Colonic mucosa (tissue), 4 donors: Measurements from ENCODE around the gene CHRNE. TPM values are rescaled to one million over a fixed set of nuclear protein-coding genes. Genes with fewer than 3 reads are reported as not detected.

ENCODE experiments used
- DNase-seq: peaks from one replicate; pipeline ENCODE4 v3.0.0-alpha.2; 2020
- H3K27ac ChIP-seq: fragments of 200-600 bp; one replicate; pipeline ENCODE4 v1.8.0; 2021
- H3K27me3 ChIP-seq: fragments of 200-600 bp; one replicate; pipeline ENCODE4 v1.8.0; 2021
- H3K36me3 ChIP-seq: fragments of 200-600 bp; one replicate; pipeline ENCODE4 v1.8.0; 2021
- H3K4me1 ChIP-seq: fragments of 200-600 bp; one replicate; pipeline ENCODE4 v1.8.0; 2021; ENCODE audit warnings: mild to moderate bottlenecking
- H3K4me3 ChIP-seq: fragments of 200-600 bp; one replicate; pipeline ENCODE4 v1.8.0; 2021
- H3K9ac ChIP-seq, 2 donors: one replicate each; pipeline ENCODE4 v1.7.0; 2013; ENCODE audit warnings: control low read depth in 2 of 2, low read depth in 2 of 2, low read length in 2 of 2
- H3K9me3 ChIP-seq: fragments of 200-600 bp; one replicate; pipeline ENCODE4 v1.8.0; 2021
- intact Hi-C: fragments of 100-400 bp; cut with DNase I; formaldehyde crosslinking; loops from one replicate; pipeline ENCODE4 v1.14.1; 2022
- total RNA-seq, 2 donors: library from RNA; stranded (reverse); fragmentation: NEBNext Ultra II Directional in 1 of 2; extraction: Animal tissue kit (Norgen Biotek cat#: 25700) in 1 of 2; gene quantifications; one replicate each; pipeline ENCODE4 v1.2.1, GENCODE V29; 2021
- TF ChIP-seq, protein P1 (sequence below): fragments of 200-600 bp; IDR thresholded peaks from one replicate; pipeline ENCODE4 v1.8.0; 2022; ENCODE audit warnings: antibody characterized with exemption, mild to moderate bottlenecking
- donor health status: healthy.
- donor health status: DM: no; HTN: no; CAD: no.
- donor health status: DM: no; HTN: no; CAD: no.

Gene CHRNE
- total RNA-seq, 2 donors from 2014 or later: 1.1 TPM; not detected in 1

DNA sequence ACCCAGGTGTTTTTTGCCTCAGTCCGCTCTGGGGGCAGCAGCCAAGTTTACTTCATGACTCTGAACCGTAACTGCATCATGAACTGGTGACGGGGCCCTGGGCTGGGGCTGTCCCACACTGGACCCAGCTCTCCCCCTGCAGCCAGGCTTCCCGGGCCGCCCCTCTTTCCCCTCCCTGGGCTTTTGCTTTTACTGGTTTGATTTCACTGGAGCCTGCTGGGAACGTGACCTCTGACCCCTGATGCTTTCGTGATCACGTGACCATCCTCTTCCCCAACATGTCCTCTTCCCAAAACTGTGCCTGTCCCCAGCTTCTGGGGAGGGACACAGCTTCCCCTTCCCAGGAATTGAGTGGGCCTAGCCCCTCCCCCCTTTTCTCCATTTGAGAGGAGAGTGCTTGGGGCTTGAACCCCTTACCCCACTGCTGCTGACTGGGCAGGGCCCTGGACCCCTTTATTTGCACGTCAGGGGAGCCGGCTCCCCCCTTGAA, 5.7 kb downstream of the CHRNE start:
- H3K9ac ChIP-seq: no peak overlapping the region
- TF ChIP-seq, protein P1, sequence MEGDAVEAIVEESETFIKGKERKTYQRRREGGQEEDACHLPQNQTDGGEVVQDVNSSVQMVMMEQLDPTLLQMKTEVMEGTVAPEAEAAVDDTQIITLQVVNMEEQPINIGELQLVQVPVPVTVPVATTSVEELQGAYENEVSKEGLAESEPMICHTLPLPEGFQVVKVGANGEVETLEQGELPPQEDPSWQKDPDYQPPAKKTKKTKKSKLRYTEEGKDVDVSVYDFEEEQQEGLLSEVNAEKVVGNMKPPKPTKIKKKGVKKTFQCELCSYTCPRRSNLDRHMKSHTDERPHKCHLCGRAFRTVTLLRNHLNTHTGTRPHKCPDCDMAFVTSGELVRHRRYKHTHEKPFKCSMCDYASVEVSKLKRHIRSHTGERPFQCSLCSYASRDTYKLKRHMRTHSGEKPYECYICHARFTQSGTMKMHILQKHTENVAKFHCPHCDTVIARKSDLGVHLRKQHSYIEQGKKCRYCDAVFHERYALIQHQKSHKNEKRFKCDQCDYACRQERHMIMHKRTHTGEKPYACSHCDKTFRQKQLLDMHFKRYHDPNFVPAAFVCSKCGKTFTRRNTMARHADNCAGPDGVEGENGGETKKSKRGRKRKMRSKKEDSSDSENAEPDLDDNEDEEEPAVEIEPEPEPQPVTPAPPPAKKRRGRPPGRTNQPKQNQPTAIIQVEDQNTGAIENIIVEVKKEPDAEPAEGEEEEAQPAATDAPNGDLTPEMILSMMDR: no peak
- no peaks in the 10 kb centered on the region for H3K9me3 ChIP-seq
- no peak overlapping the region for H3K27ac ChIP-seq
- intact Hi-C loops: no loop called here
- H3K27me3 ChIP-seq: peaks cover 3% of the 10 kb centered on the region
- no peak for DNase-seq
- peaks cover 24% of the 10 kb centered on the region for H3K36me3 ChIP-seq
- peaks cover 14% of the 10 kb centered on the region for H3K4me1 ChIP-seq
- H3K4me3 ChIP-seq: no peak overlapping the region

DNA sequence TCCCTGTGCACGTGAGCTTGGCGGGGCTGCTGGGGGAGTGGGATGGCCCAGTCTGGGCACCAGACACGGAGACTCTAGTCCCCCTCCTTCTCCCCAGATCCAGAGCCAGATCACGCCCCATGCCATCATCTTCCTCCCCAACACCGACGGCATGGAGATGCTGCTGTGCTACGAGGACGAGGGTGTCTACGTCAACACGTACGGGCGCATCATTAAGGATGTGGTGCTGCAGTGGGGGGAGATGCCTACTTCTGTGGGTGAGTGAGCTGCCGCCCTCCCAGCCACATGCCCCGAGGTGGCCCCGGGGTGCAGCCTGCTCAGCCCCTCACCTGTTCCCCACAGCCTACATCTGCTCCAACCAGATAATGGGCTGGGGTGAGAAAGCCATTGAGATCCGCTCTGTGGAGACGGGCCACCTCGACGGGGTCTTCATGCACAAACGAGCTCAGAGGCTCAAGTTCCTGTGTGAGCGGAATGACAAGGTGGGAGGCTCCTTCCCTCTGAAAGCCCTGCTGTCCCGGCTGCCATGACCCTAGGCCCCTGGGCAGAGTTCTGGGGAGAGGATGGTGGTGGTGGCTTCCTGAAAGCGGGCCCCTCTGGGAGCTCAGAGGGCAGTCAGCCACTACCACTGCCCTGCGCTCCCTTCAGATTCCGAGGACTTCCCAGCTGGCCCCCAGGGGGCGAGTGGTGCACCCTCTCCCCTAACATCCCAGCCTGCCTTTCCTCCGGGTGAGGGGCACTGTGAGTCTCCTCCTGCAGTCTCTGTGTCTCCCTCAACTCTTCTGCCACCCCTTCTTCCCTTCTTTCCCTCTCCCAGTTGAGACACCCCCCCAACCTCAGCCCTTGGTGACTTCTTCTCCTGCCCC, 6.3 kb downstream of the CHRNE start:
- Histone ChIP-seq H3K27ac (no peak overlapping the region), H3K36me3 (peaks cover 25% of the 10 kb centered on the region), H3K9me3 (no peaks in the 10 kb centered on the region), H3K4me3 (no peak overlapping the region), H3K4me1 (peaks cover 14% of the 10 kb centered on the region), H3K27me3 (peaks cover 3% of the 10 kb centered on the region), H3K9ac (no peak overlapping the region)
- intact Hi-C loops: no loop called here
- TF ChIP-seq, protein P1: no peak
- DNase-seq: no peak

DNA sequence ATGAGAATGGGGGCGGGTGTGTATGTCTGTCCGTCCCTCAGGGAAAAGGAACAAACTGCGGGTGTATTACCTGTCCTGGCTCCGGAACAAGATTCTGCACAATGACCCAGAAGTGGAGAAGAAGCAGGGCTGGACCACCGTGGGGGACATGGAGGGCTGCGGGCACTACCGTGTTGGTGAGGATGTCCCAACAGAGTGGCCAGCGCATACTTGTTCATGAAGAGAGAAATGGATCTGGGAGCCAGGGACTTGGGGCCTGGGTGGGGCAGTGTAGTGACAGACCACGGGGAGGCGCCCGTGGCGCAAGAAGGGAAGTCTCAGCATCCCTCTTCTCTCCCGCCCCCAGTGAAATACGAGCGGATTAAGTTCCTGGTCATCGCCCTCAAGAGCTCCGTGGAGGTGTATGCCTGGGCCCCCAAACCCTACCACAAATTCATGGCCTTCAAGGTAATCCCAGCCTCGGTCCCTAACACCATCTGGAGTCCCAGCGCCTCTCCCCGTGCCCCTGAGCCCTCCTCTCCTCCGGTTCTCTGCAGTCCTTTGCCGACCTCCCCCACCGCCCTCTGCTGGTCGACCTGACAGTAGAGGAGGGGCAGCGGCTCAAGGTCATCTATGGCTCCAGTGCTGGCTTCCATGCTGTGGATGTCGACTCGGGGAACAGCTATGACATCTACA, 7.1 kb downstream of the CHRNE start:
- no peak overlapping the region for H3K9ac ChIP-seq
- intact Hi-C loops: no loop called here
- no peak for DNase-seq

DNA sequence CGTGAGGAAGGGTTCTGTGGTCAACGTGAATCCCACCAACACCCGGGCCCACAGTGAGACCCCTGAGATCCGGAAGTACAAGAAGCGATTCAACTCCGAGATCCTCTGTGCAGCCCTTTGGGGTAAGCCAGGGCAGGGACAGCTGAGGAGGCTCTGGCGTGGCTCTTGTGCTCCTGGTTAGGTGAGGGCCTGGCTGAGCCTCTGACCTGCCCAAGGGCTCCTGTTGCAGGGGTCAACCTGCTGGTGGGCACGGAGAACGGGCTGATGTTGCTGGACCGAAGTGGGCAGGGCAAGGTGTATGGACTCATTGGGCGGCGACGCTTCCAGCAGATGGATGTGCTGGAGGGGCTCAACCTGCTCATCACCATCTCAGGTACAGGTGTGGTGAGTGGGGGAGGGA, 7.8 kb downstream of the CHRNE start:
- no peak for DNase-seq
- Histone ChIP-seq H3K9me3 (no peaks in the 10 kb centered on the region), H3K27ac (no peak overlapping the region), H3K27me3 (peaks cover 3% of the 10 kb centered on the region), H3K36me3 (peaks cover 39% of the 10 kb centered on the region), H3K9ac (no peak overlapping the region), H3K4me1 (peaks cover 6% of the 10 kb centered on the region), H3K4me3 (no peak overlapping the region)
- intact Hi-C loops: no loop called here
- TF ChIP-seq, protein P1: no peak

More for the DNA sequence above, 7.1 kb downstream of the CHRNE start:
- Histone ChIP-seq H3K9me3 (no peaks in the 10 kb centered on the region), H3K4me3 (no peak overlapping the region), H3K4me1 (peaks cover 13% of the 10 kb centered on the region), H3K27ac (no peak overlapping the region), H3K27me3 (peaks cover 3% of the 10 kb centered on the region), H3K36me3 (peaks cover 33% of the 10 kb centered on the region)
- TF ChIP-seq, protein P1: no peak

DNA sequence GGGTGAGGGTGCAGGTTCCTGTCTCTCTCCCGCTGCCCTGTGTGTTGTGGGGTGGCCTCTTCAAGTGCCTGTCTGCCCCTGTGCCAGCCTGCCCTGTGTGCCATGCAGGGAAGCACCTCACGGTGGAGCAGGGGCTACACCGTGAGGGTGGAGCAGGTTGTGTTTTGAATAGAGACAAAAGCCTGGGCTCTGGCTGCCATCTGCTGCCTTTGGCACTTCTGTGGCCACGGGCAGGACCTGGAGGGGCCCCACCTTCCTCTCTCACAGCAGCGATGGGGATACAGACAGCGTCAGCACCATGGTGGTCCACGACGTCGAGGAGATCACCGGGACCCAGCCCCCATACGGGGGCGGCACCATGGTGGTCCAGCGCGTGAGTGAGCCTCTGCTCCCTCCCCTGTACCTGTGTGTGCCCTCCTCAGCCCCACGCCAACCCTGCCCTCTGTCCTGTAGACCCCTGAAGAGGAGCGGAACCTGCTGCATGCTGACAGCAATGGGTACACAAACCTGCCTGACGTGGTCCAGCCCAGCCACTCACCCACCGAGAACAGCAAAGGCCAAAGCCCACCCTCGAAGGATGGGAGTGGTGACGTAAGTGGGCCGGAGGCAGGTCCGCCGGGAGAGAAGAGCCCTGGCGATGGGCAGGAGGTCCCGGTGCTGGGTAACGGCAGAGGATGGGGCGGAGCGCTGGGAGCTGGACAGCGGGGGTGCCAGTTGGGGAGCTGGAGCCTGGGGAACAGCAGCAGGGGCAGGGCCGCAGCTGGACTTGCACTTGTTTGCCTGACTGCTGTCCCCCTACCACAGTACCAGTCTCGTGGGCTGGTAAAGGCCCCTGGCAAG, 9.0 kb downstream of the CHRNE start:
- peaks cover 5% of the 10 kb centered on the region for H3K4me1 ChIP-seq
- H3K9ac ChIP-seq: no peak overlapping the region
- H3K9me3 ChIP-seq: no peaks in the 10 kb centered on the region
- peaks cover 39% of the 10 kb centered on the region for H3K36me3 ChIP-seq
- H3K4me3 ChIP-seq: no peak overlapping the region
- DNase-seq: no peak
- intact Hi-C loops: no loop called here
- TF ChIP-seq, protein P1: no peak
- H3K27ac ChIP-seq: no peak overlapping the region
- no peaks in the 10 kb centered on the region for H3K27me3 ChIP-seq
